ENCODE results near the gene ABLIM1.

DNA sequence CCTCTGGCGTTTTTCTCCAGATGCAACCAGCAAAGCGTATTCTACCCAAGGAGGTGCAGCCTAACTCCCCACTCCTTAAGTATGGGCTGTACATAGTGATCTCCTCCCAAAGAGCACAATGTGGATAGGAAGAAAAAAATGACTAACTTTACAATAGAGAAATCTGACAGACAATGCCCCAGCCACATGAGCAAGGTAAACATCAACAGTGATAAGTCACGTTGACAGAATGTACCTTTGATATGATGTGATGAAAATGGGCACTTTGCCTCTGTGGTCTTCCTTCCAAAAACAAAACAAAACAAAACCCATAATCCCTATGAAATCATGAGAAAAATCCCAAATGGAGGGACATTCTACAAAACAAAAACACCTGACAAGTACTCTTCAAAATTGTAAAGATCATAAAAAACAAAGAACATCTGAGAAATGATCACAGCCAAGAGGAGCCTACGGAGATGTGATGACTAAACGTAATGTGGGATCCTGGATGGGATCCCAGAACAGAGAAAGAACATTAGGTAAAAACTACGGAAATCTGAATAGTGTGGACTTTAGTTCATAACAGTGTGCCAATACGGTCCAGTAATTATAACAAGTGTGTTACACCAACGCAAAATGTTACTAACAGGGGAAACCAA is 50.6 kb downstream of the ABLIM1 start:
- TF ChIP-seq, protein P1, sequence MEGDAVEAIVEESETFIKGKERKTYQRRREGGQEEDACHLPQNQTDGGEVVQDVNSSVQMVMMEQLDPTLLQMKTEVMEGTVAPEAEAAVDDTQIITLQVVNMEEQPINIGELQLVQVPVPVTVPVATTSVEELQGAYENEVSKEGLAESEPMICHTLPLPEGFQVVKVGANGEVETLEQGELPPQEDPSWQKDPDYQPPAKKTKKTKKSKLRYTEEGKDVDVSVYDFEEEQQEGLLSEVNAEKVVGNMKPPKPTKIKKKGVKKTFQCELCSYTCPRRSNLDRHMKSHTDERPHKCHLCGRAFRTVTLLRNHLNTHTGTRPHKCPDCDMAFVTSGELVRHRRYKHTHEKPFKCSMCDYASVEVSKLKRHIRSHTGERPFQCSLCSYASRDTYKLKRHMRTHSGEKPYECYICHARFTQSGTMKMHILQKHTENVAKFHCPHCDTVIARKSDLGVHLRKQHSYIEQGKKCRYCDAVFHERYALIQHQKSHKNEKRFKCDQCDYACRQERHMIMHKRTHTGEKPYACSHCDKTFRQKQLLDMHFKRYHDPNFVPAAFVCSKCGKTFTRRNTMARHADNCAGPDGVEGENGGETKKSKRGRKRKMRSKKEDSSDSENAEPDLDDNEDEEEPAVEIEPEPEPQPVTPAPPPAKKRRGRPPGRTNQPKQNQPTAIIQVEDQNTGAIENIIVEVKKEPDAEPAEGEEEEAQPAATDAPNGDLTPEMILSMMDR (IDR thresholded peaks at IDR 0.05): no peak
- TF ChIP-seq POLR2A (IDR thresholded peaks at IDR 0.05; ENCODE audit: low read depth): no peak
- peak in 1 of 2 donors; percentile 40 for TF ChIP-seq POLR2AphosphoS5 (IDR thresholded peaks at IDR 0.05)

Data from esophagus muscularis mucosa (tissue), 3 donors.